Keratinocyte (primary cell): ENCODE data around the gene STARD5. TPM values are rescaled to one million over a fixed set of nuclear protein-coding genes. Genes with fewer than 3 reads are reported as not detected.

Experiments
- DNase-seq: peaks from one replicate; pipeline ENCODE4 v3.0.0-alpha.2; 2011; ENCODE audit warnings: low read depth, missing footprints, low spot score
- FAIRE-seq: peaks from 2 replicates; lab custom pipeline; 2011; peaks lifted over from hg19 to GRCh38; lab: Jason Lieb, UNC
- H2AFZ ChIP-seq: 2 replicates; pipeline ENCODE4 v1.6.0; 2012; ENCODE audit warnings: low read length, control low read depth, inconsistent platforms; ENCODE audit not compliant: control insufficient read depth
- H3K27ac ChIP-seq: 2 replicates; pipeline ENCODE4 v1.5.1; 2011; ENCODE audit warnings: low read length; ENCODE audit not compliant: control insufficient read depth, insufficient read depth
- H3K27me3 ChIP-seq: 3 replicates; pipeline ENCODE4 v1.6.0; 2011; ENCODE audit warnings: low read length; ENCODE audit not compliant: control insufficient read depth, insufficient read depth; ENCODE audit errors: extremely low read depth
- H3K36me3 ChIP-seq, 2 experiments: 2 replicates in 1 of 2; 3 replicates in 1 of 2; pipeline ENCODE4 v1.5.1; 2011; ENCODE audit warnings: low read length in 2 of 2, mild to moderate bottlenecking in 1 of 2; ENCODE audit not compliant: control insufficient read depth in 2 of 2, insufficient read depth in 2 of 2; ENCODE audit errors: extremely low read depth in 1 of 2
- H3K4me1 ChIP-seq: 3 replicates; pipeline ENCODE4 v1.5.1; 2011; ENCODE audit warnings: low read length; ENCODE audit not compliant: control insufficient read depth, insufficient read depth; ENCODE audit errors: extremely low read depth
- H3K4me2 ChIP-seq: 3 replicates; pipeline ENCODE4 v1.6.0; 2011; ENCODE audit warnings: low read depth, low read length; ENCODE audit not compliant: control insufficient read depth, insufficient read depth; ENCODE audit errors: extremely low read depth
- H3K4me3 ChIP-seq, 3 experiments: fragments of 200-600 bp in 1 of 3; sonication (generic) in 1 of 3; 2 replicates in 2 of 3; 3 replicates in 1 of 3; pipeline ENCODE4 v1.5.1; 2011 to 2016; ENCODE audit warnings: low read length in 3 of 3, mild to moderate bottlenecking in 3 of 3, control low read depth in 2 of 3, inconsistent platforms in 1 of 3, low read depth in 1 of 3, mixed read lengths in 1 of 3, mixed run types in 1 of 3, moderate library complexity in 1 of 3; ENCODE audit not compliant: control insufficient read depth in 2 of 3, insufficient read depth in 2 of 3; ENCODE audit errors: extremely low read depth in 1 of 3
- H3K79me2 ChIP-seq: 2 replicates; pipeline ENCODE4 v1.6.0; 2012; ENCODE audit warnings: low read length; ENCODE audit not compliant: control insufficient read depth, insufficient read depth
- H3K9ac ChIP-seq: 3 replicates; pipeline ENCODE4 v1.6.0; 2011; ENCODE audit warnings: low read length; ENCODE audit not compliant: control insufficient read depth, insufficient read depth; ENCODE audit errors: extremely low read depth
- H3K9me1 ChIP-seq: 3 replicates; pipeline ENCODE4 v1.6.0; 2011; ENCODE audit warnings: low read length; ENCODE audit not compliant: control insufficient read depth, insufficient read depth; ENCODE audit errors: extremely low read depth
- H3K9me3 ChIP-seq: 2 replicates; pipeline ENCODE4 v1.5.1; 2012; ENCODE audit warnings: low read depth, low read length; ENCODE audit not compliant: control insufficient read depth
- H4K20me1 ChIP-seq: 3 replicates; pipeline ENCODE4 v1.6.0; 2011; ENCODE audit warnings: low read length; ENCODE audit not compliant: control insufficient read depth, insufficient read depth; ENCODE audit errors: extremely low read depth
- EZH2 ChIP-seq: IDR thresholded peaks from one replicate; pipeline ENCODE4 v1.6.1; 2012; ENCODE audit warnings: inconsistent platforms, mild to moderate bottlenecking, low read length, moderate library complexity
- dilution Hi-C: fragments of 300-500 bp; cut with MboI; formaldehyde crosslinking; loops from one replicate; pipeline ENCODE4 v1.7.0; 2020; ENCODE audit warnings: low sequenced_read_pairs; ENCODE audit not compliant: extremely low pct_ligation_motif_present
- polyA plus RNA-seq, 5 experiments: library from polyadenylated mRNA; depleted of rRNA in 3 of 5; stranded (reverse) in 3 of 5; stranded (forward) in 1 of 5; unstranded in 1 of 5; fragments of >200 nt; gene quantifications; 1 replicate in 1 of 5; 2 replicates in 3 of 5; 3 replicates in 1 of 5; pipeline versions ENCODE4 v1.2.1 to v1.2.3, GENCODE V29; 2011 to 2012; ENCODE audit warnings: missing spikeins in 2 of 5, low read depth in 1 of 5, low replicate concordance in 1 of 5
- TF ChIP-seq, protein P1 (sequence below), 3 experiments: IDR thresholded peaks in 1 of 3; conservative IDR thresholded peaks in 1 of 3; optimal IDR thresholded peaks in 1 of 3; 2 replicates in 2 of 3; 3 replicates in 1 of 3; pipeline versions ENCODE3 to v1.5.1; 2011; ENCODE audit warnings: low read length in 3 of 3, mild to moderate bottlenecking in 3 of 3, moderate library complexity in 2 of 3, control low read depth in 1 of 3, inconsistent platforms in 1 of 3; ENCODE audit not compliant: insufficient read depth in 2 of 3; ENCODE audit errors: extremely low read depth in 1 of 3

STARD5 gene
- polyA plus RNA-seq, 1 donor (not counting 4 experiments of a cell fraction or from before 2014, with no cell fraction given) = 38.8 TPM

DNA sequence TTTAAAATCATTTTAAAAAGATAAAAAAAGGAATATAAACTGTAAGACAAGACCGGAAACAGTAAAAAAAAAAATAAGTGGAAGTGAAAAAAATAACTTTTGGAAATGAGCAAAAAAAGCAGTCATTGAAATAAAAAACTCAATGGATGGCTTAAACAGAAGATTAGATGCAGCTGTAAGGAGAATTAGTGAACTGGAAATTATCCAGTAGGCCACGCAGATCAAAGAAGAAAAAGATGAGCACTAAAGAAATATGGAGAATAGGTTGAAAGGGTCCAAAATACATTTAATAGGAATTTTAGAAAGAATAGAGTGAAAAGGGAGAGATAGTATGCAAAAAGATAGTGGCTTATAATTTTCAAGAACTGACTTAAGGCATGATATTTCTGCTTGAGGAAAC is 47.0 kb downstream of the STARD5 start:
- H3K27ac ChIP-seq = no peak overlapping the region
- no peak overlapping the region for H2AFZ ChIP-seq
- FAIRE-seq (no peak), DNase-seq (no peak)
- dilution Hi-C loops = no loop called here
- no peaks in the 10 kb centered on the region for H3K9me3 ChIP-seq
- no peaks in the 10 kb centered on the region for H3K36me3 ChIP-seq
- H3K4me2 ChIP-seq = no peak overlapping the region
- no peak overlapping the region for H3K9ac ChIP-seq
- no peaks in the 10 kb centered on the region for H3K79me2 ChIP-seq
- H3K27me3 ChIP-seq = peaks cover 5% of the 10 kb centered on the region
- H4K20me1 ChIP-seq = no peaks in the 10 kb centered on the region
- no peaks in the 10 kb centered on the region for H3K9me1 ChIP-seq
- no peak overlapping the region for H3K4me3 ChIP-seq
- no peaks in the 10 kb centered on the region for H3K4me1 ChIP-seq
- TF ChIP-seq, protein P1, sequence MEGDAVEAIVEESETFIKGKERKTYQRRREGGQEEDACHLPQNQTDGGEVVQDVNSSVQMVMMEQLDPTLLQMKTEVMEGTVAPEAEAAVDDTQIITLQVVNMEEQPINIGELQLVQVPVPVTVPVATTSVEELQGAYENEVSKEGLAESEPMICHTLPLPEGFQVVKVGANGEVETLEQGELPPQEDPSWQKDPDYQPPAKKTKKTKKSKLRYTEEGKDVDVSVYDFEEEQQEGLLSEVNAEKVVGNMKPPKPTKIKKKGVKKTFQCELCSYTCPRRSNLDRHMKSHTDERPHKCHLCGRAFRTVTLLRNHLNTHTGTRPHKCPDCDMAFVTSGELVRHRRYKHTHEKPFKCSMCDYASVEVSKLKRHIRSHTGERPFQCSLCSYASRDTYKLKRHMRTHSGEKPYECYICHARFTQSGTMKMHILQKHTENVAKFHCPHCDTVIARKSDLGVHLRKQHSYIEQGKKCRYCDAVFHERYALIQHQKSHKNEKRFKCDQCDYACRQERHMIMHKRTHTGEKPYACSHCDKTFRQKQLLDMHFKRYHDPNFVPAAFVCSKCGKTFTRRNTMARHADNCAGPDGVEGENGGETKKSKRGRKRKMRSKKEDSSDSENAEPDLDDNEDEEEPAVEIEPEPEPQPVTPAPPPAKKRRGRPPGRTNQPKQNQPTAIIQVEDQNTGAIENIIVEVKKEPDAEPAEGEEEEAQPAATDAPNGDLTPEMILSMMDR (optimal IDR thresholded peaks at IDR 0.05 in 1 of 3, IDR thresholded peaks at IDR 0.05 in 1 of 3, conservative IDR thresholded peaks at IDR 0.05 in 1 of 3; ENCODE audit: extremely low read depth in 1 of 3, insufficient read depth in 2 of 3, low read length in 3 of 3) = no peak
- no peak for TF ChIP-seq EZH2

DNA sequence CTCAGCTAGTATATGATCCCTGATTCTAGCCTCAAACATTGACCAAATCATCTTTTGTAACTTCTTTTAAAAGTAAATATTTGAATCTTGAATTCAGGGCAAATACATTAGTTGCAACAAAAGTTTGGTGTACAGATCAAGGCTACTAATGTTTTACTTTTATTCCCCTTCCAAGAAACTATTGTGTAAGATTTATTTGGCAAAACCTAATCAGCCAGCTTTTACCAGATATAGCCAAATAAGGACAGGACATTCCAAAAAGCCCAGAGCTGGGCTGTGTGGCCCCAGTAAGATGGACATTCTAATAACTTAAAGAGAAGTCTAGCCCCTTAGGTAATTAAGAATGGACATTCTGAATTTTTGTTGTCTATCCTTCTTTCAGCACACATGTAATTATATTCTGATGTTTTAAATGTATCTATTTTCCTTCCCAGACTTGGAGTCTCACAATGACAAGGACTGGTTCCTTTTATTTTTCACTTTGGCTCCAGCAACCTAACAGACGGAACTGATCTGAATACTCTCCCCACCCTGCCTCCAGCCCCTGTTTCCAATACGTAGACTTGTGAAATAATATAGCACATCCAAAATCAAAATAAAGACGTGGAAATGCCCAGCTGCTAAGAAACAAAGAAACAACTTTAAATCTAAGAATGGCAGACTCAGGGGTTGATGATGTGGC is 48.1 kb downstream of the STARD5 start:
- Histone ChIP-seq H3K9ac (no peak overlapping the region), H3K27me3 (no peaks in the 10 kb centered on the region), H4K20me1 (no peaks in the 10 kb centered on the region), H3K9me1 (no peaks in the 10 kb centered on the region), H3K4me1 (no peaks in the 10 kb centered on the region), H3K36me3 (no peaks in the 10 kb centered on the region), H3K9me3 (no peaks in the 10 kb centered on the region), H3K4me2 (no peak overlapping the region), H2AFZ (no peak overlapping the region), H3K79me2 (no peaks in the 10 kb centered on the region), H3K27ac (no peak overlapping the region), H3K4me3 (no peak overlapping the region)
- no peak for DNase-seq
- dilution Hi-C loops = no loop called here
- TF ChIP-seq, protein P1 (optimal IDR thresholded peaks at IDR 0.05 in 1 of 3, IDR thresholded peaks at IDR 0.05 in 1 of 3, conservative IDR thresholded peaks at IDR 0.05 in 1 of 3; ENCODE audit: extremely low read depth in 1 of 3, insufficient read depth in 2 of 3, low read length in 3 of 3) = no peak
- TF ChIP-seq EZH2 = no peak
- no peak for FAIRE-seq
